Breast epithelium (tissue), 3 donors: ENCODE measurements around the gene RMDN3.

ENCODE experiments used
- POLR2A ChIP-seq: fragments of 450-650 bp; IDR thresholded peaks from one replicate; pipeline ENCODE4 v1.6.1; 2016; ENCODE audit warnings: antibody characterized with exemption, mild to moderate bottlenecking, moderate library complexity
- POLR2AphosphoS5 ChIP-seq, 3 donors: sonication (generic); formaldehyde crosslinking; IDR thresholded peaks; one replicate each; pipeline ENCODE4 v1.6.1; 2017; ENCODE audit warnings: antibody characterized with exemption in 3 of 3
- TF ChIP-seq, protein P1 (sequence below), 3 donors: fragments of 450-650 bp; IDR thresholded peaks; one replicate each; pipeline ENCODE4 v1.5.1; 2016 to 2017; ENCODE audit warnings: antibody characterized with exemption in 3 of 3, mild to moderate bottlenecking in 3 of 3, moderate library complexity in 3 of 3

DNA sequence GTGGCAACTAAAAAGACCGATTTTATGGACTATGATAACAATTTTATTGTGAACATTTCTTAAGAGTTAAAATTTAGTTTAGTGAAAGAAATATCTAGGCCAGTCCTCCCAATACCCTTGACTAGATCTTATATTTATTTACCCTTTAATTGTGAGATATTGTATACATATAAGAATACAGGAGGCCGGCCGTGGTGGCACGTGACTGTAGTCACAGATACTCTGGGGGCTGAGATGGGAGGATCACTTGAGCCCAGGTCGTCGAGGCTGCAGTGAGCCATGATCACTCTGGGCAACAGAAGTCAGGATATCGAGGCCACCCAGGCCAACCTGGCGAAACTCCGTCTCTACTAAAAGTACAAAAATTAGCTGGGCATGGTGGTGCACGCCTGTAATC lies 756 bp upstream of the RMDN3 start:
- TF ChIP-seq, protein P1, sequence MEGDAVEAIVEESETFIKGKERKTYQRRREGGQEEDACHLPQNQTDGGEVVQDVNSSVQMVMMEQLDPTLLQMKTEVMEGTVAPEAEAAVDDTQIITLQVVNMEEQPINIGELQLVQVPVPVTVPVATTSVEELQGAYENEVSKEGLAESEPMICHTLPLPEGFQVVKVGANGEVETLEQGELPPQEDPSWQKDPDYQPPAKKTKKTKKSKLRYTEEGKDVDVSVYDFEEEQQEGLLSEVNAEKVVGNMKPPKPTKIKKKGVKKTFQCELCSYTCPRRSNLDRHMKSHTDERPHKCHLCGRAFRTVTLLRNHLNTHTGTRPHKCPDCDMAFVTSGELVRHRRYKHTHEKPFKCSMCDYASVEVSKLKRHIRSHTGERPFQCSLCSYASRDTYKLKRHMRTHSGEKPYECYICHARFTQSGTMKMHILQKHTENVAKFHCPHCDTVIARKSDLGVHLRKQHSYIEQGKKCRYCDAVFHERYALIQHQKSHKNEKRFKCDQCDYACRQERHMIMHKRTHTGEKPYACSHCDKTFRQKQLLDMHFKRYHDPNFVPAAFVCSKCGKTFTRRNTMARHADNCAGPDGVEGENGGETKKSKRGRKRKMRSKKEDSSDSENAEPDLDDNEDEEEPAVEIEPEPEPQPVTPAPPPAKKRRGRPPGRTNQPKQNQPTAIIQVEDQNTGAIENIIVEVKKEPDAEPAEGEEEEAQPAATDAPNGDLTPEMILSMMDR (IDR thresholded peaks at IDR 0.05), result no peak
- TF ChIP-seq POLR2AphosphoS5 (IDR thresholded peaks at IDR 0.05), result no peak
- TF ChIP-seq POLR2A, result no peak
